GM12864 (cell line): ENCODE results near the gene NGLY1.

Experiments used
- DNase-seq: peaks from one replicate; pipeline ENCODE4 v3.0.0-alpha.2; 2011; ENCODE audit warnings: low read depth
- H3K4me3 ChIP-seq: 2 replicates; pipeline ENCODE4 v1.5.1; 2011; ENCODE audit warnings: mild to moderate bottlenecking, low read depth, low read length, control low read depth
- CTCF ChIP-seq: IDR thresholded peaks from 2 replicates; pipeline ENCODE4 v1.5.1; 2011; ENCODE audit warnings: low read depth, mild to moderate bottlenecking, moderate library complexity, low read length, control low read depth, inconsistent platforms; ENCODE audit errors: missing control alignments

Gene NGLY1

GRCh38 chr3:25782938-25783660 is at the start of gene NGLY1:
TSS of gene NGLY1 (minus strand) at chr3:25783443. CDS start at chr3:25783390, 53 bp downstream.
- no peak for TF ChIP-seq CTCF
- peak; percentile 60 for DNase-seq
- peak within 1 kb of the TSS; percentile 78 for H3K4me3 ChIP-seq

- H3K4me3 ChIP-seq, result no peak overlapping the region
- DNase-seq, result no peak
- no peak for TF ChIP-seq CTCF
Measured at GRCh38 chr3:25831578-25831977, 48.3 kb upstream of the NGLY1 start.

GRCh38 chr3:25830373-25831280 is 47.4 kb upstream of the NGLY1 start:
- no peak for DNase-seq
- no peak overlapping the region for H3K4me3 ChIP-seq
- TF ChIP-seq CTCF, result no peak

- DNase-seq, result no peak
- H3K4me3 ChIP-seq, result no peak overlapping the region
- no peak for TF ChIP-seq CTCF
Measured at GRCh38 chr3:25826510-25826909, 43.3 kb upstream of the NGLY1 start.

- no peak overlapping the region for H3K4me3 ChIP-seq
- no peak for DNase-seq
- TF ChIP-seq CTCF, result no peak
Measured at GRCh38 chr3:25823314-25823713, 40.1 kb upstream of the NGLY1 start.

GRCh38 chr3:25821746-25822573 is 38.7 kb upstream of the NGLY1 start:
- no peak for DNase-seq
- no peak for TF ChIP-seq CTCF
- no peak overlapping the region for H3K4me3 ChIP-seq
